Glomerular endothelial cell (primary cell): ENCODE data around the gene EVI5L. TPM values are rescaled to one million over a fixed set of nuclear protein-coding genes. Genes with fewer than 3 reads are reported as not detected.
"Not testable (repeated sequence)": the region's sequence is repeated elsewhere in the genome, so short reads cannot be mapped to it uniquely, and the experiment has no call there.

Source experiments
- DNase-seq: peaks from one replicate; pipeline ENCODE4 v3.0.0-alpha.2; 2011; ENCODE audit warnings: low read depth, low spot score; ENCODE audit errors: extremely low read depth
- total RNA-seq: library from RNA; depleted of rRNA; stranded (reverse); fragments of >200 nt; gene quantifications from 2 replicates; pipeline ENCODE4 v1.2.3, GENCODE V29; 2015

Gene EVI5L
- total RNA-seq, 1 donor from 2014 or later = 32.1 TPM

DNA sequence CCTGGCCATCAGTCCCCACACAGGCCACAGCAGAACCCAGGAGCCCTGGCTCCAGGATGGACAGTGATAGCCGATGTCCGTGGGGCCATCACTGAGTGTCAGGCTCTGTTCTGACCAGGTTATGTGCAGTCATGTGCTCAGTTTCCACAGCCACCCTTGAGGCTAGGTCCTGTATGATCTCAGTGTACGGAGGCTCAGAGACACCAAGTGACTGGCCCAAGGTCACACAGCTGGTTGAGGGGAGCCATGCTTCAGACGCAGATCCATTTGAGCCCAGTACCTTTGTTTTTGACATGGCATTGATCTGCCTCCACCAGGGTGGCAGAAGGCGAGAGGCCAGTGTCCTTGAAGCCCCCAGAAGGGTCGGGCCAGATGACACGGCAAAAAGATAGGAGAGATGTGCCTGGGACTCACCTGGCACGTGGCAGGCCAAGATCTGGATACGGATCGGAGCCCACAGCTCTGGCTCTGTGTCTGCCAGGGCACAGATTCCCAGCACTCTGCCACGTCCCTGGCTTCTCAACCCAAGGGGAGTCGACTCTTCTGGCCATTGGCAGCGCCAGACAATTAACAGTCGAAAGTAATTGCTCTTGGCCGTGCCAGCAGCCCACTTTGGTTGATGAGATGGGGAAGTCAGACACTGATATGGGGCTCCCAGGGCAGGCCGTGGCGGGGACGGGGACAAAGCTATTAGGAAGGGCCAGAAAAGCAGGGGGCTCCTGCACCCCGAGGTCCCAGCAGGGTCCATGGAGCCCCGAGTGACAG, 15.6 kb downstream of the EVI5L start:
- DNase-seq = no peak

- DNase-seq = no peak
Measured at GRCh38 chr19:7846155-7846646, 16.2 kb downstream of the EVI5L start.

- no peak for DNase-seq
Measured at GRCh38 chr19:7847664-7848063, 17.6 kb downstream of the EVI5L start.

GRCh38 chr19:7848779-7849457, 18.9 kb downstream of the EVI5L start:
- DNase-seq = no peak

- no peak for DNase-seq
Measured at GRCh38 chr19:7849631-7849999, 19.6 kb downstream of the EVI5L start.

GRCh38 chr19:7850000-7850813, 20.2 kb downstream of the EVI5L start:
- no peak for DNase-seq

DNA sequence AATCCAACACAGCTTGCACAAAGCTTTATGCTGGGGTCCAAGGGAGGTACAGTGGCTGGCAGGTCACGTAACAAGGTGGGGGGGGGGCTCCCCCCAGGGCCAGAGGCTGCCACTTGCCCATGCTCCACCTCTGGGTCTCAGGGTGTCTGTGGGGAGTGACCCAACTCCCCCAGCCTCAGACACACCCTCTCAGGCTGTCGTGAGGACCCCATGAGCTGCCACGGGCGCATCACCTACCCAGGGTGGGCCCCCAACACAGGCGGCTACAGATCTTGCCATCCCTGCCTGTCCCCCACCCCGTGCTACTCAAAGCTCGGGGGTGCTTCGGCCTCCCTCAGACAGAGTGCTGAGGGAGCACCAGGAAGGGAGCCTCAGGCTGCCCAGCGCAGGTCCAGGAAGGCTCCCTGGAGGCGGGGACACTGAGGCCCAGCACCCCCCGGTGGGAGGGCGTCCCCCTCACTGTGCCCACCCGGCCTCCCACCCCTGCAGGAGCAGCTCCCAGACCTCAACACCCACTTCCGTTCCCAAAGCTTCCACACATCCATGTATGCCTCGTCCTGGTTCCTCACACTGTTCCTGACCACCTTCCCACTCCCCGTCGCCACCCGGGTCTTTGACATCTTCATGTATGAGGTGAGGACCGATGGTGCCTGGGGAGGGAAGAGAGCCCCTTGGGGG, 21.1 kb downstream of the EVI5L start:
- no peak for DNase-seq

GRCh38 chr19:7851623-7852500, 21.8 kb downstream of the EVI5L start:
- no peak for DNase-seq

GRCh38 chr19:7852851-7853769, 23.1 kb downstream of the EVI5L start:
- DNase-seq = no peak

GRCh38 chr19:7853770-7854128, 23.7 kb downstream of the EVI5L start:
- no peak for DNase-seq

GRCh38 chr19:7855426-7856108, 25.5 kb downstream of the EVI5L start:
- no peak for DNase-seq

DNA sequence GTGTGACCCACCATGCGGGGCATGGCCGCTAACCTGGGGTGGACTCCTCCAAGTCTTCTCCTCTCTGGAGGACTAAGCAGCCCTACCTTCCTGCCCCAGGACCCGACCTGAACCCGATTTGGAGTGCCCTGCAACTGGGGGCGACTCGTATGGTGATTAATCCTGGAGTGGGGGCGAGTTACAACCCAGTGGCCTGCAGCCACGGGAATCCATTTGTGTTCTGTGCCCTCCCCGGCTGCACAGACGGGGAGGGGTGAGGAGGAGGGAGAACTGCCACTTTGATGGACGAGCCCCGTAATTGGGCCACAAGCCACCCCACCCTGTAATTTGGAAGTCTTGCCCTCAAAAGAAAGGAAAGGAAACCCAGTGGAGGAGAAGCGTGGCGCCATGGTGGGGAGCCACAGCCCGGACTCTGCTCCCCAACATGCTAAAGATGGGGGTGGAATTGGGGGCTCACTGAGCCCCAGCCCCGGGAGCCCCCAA, 26.1 kb downstream of the EVI5L start:
- no peak for DNase-seq

GRCh38 chr19:7856679-7857663, 27.0 kb downstream of the EVI5L start:
- no peak for DNase-seq

- no peak for DNase-seq
Measured at GRCh38 chr19:7857727-7858108, 27.7 kb downstream of the EVI5L start.

DNA sequence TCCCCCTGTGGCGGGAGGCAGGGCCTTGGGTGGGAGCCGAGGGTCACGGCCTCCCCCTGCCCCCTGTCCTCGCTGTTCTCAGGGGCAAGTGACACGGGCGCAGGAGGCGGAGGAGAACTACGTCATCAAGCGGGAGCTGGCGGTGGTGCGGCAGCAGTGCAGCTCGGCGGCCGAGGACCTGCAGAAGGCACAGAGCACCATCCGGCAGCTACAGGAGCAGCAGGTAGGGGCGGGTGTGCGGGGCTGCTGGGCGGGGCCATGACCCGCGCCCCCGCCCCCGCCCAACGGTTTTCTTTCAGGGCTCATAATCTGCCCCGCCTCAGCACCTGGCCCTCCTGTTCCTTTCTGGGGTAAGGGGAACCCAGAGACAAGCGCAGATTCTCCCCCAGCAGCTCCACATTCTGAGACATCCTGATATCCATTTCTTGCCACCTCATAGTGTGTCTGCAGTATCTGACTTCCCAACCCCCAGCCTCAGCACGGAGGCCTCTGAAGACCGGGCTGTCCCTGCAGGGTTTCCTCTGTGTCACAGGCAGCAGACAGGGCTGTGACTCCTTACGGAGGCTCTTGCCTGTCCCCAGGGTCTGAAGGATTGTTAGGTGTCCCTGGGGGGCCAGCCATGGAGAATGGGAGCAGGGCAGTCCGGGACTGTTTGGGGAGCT, 28.2 kb downstream of the EVI5L start:
- no peak for DNase-seq

GRCh38 chr19:7859087-7859486, 29.1 kb downstream of the EVI5L start:
- not testable (repeated sequence) for DNase-seq
